Fibroblast of skin of left biceps (primary cell): ENCODE measurements around the gene TRMT1.

ENCODE experiments used
- DNase-seq, 2 experiments: peaks; one replicate each; pipeline ENCODE4 v3.0.0-alpha.2; 2013; ENCODE audit warnings: low read depth in 2 of 2

TRMT1 gene

DNA sequence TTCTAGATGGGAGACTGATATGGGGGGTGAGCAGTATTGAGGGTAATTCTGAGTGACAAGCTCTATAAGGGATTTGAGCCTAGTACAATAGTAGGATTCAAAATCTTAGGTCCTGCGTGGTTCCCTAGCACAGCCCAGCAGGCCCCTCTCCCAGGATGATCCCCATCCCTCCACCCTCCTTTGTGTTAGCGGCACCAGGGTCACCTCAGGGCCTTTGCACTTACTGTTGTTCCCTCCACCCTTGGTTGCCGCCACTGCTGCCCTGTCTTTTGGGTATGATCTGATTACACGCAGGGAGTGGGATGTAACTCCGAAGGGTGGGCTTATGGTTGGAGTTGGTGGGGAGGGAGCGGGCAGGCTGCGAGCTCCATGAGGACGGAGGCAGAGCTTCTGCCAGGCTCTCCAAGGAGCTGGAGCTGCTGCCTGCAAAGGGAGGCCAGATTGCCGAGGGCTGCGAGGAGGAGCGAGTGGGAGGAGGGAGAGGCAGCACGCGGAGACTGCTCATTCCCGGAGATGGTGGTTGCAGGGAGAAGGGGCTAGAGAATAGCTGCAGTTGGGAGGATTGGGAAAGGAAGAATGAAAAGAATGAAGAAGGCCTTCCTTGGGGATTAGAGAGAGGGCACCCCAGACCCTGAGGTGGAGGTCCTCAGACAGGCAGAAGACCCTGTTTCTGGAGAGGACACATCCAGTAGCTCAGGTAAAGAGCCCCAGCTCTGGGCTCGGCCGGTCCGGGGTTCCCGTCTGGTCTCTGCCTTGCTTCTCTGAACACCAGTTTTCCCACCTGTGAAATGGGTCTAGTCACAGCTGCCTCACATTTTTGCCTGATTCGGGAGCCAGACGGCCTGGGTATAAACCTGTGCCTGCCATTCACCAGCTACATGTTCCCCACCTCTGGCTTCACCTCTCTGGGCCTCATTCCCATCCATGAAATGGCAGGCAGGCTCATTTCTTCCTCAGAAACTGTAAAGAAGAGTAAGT, 6.7 kb upstream of the TRMT1 start:
- no peak for DNase-seq

DNA sequence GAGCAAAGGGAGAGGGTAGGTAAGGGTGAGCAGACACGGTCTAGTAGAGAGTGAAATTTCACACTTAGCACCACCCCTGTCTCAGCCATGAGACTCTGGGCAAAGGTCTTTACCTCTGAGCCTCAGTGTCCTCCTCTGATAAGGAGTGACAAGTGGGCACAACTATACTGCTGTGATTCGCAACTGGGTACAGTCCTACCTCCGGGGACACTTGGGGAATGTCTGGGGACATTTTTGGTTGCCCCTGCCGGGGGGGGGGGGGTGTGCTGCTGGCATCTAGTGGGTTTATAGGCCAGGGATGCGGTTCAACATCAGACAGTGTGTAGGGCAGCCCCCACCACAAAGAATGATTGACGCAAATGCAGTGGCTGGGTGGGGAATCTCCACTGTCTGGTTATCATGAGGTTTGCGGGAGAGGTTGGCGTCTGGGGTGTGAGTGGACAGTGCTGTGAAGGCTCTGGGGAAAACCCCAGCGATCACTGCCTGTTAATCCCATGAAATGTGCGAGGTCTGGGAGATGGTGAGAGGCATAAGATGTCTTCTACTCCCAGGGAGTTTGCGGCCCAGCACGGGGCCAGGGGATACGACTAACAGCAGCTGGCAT, 5.8 kb upstream of the TRMT1 start:
- no peak for DNase-seq

DNA sequence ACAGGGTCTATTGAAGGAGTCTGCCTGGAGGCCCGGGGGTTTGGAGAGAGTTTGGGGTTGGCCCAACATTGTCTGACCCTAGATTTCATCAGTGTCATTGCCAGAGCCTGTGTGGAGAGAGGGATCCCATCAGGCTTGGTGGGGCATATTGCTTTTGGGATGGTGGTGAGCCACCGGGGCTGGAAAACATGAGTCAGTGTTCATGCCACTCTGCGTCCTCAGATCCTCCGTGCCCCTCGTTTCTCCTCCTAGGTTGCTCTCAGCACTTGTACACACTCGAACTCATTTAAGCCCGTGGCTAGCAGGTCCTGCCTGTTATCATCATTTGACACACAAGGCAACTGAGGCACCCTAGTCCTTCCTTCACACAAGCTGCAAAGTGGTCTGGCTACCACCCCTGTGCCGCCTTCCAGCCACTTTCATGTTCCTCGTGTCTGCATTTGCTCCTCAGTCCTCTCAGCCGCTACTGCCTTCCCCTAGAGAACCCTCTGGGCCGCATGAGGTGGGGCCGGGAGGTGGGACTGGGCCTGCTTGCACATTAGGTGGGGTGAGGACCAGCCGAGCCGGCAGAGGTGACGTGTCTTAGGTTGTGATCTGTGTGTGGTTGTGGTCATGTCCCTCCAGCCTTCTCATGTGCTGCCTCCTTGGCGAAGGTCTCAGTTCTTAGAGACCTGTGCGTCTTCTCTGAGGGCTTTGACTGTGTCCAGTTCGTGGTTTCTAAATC, 5.2 kb upstream of the TRMT1 start:
- DNase-seq: no peak

DNA sequence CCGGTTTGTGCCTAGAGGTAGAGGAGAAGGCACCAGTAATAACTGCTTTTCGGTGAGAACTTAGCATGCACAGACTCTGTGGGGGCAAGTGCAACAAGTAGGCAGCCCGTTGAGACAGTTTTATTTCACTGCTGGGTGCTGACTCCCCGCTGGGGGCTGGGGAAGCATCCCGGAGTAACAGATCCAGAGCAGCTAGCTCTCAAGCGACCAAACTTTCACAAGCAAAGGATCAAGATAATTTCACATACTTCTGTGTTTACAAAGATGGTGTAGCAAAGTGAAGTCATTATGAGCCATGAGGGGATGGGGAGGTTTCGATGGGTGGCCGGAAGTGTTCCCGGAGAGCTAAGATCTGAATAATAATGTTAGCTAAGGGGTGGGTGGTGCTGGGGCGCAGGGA, 4.3 kb upstream of the TRMT1 start:
- no peak for DNase-seq

DNA sequence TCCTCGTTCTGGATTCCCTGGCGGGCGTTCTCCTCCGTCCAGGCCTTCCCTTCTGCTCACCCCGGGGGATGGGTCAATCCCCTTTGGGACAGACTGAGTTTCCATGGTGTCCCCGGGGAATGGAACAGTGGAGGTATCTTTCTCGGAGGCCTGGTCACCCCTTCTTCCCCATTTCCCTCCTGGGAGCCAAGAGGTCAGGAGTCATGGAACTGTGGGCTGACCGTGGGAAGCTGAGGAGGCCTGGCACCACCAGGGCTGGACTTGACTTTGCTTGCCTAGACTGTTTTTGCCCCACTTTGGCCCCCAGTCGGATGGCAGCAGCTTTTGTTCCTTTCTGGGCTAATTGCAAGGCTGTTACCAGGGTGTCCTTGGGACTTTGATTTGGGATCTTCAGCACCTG, 3.5 kb upstream of the TRMT1 start:
- no peak for DNase-seq

DNA sequence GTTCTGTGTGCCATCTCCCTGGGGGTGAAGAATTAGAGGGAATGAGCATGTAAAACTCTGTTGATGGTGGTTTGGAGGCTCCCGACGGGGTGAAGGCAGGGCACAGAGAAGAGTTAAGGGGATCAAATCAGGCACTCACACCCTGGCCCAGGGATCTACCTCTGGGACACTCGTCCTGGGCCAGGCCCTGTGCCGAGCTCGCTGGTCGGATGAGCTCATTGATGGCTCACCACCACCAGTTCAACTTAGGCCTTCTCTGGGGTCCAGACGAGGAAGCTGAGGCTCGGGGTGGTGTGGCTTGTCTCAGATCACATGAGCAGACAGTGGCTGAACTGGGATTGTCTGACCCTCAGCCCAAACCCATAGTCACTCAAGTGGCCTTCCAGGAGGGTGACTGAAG, 3.1 kb upstream of the TRMT1 start:
- no peak for DNase-seq

DNA sequence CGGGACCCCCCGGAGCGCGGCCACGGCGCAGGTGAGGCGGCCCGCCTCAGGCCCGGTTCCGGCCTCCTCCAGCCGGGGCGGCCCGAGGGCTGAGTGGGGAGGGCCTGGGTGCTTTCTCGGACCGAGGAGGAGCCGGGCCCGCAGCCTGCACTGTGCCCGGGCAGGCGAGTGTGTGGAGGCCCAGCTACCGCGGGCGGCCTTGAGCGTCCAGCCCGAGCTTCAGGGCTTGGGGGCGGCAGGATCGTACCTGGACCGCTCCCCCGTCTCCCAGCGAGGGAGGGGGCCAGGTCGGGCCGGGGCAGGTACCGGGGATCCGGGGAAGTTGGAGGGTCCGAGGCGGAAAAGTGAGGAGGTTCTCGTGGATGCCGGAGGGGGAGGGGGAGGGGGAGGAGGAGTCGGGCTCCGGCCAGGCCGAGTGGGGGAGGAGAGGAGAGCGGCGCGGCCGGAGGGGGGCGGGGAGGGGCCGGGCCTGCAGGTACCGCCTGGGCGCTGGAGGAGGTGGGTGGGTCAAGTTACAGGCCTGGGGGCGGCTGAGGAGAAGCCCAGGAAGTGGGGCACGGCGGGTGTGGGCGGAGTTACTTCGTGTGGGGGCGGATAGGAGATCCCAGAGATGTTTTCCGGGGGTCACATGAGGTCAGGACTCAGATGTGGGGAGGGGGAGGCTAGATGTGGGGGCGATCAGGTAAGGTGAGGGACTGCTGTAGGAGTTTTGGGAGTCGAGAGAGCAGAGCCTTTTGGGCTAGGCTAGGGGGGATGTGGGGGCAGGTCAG, 2.1 kb upstream of the TRMT1 start:
- no peak for DNase-seq

DNA sequence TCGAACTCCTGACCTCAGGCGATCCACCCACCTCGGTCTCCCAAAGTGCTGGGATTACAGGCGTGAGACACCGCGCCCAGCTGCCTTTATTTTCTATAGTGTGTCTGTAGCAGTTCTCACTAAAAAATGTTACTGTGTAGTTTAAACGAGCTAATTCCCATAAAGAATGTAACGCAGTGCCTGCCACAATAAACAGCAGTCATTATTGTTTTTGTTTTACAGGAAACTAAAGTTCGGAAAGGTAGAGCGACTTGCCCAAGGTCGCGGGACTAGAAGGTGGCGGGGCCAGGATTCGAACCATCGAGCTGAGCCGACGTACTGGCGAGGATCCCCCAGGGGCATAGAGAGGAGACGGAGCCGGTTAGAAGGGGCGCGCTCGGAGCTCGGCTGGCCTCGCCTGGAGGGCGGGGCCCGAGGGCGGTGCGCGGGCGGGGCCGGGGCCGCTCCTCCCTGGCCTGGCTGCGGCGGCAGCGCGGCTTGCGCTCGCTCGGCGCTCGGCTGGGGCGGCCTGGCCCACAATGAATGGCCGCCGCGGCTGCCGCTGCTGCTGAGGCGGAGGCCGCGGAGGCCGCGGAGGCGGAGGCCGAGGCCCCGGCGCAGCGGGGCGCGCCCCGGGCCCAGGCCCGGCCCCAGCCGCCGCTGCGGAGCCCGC, 1.4 kb upstream of the TRMT1 start, which contains the start of gene NACC1:
Gene NACC1 (plus strand): TSS at position 493 of the 652 bp plus-strand sequence. CDS start 16,944 bp downstream, outside the sequence.
- peak; percentile 68 for DNase-seq

DNA sequence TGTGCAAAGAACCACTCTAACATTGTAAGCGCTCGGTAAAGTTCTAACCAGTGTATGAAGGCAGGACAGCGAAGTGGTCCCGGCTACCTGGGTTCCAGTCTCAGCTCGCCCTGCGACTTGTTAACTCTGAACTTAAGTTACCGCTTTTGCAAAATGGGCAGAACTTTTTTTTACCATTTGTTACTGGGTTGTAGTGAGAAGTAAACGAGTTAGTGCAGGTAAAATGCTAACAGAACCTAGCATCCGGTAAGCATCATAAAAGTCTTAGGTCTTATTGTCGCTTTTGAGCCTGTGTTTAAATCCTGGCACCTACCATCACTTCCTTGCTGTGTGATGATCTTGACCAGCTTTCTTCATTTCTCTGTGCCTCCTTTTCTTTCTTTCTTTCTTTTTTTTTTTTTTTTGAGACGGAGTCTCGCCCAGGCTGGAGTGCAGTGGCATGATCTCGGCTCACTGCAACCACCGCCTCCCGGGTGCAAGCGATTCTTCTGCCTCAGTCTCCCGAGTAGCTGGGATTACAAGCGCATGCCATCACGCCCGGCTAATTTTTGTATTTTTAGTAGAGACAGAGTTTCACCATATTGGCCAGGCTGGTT, 734 bp upstream of the TRMT1 start:
- DNase-seq: no peak

DNA sequence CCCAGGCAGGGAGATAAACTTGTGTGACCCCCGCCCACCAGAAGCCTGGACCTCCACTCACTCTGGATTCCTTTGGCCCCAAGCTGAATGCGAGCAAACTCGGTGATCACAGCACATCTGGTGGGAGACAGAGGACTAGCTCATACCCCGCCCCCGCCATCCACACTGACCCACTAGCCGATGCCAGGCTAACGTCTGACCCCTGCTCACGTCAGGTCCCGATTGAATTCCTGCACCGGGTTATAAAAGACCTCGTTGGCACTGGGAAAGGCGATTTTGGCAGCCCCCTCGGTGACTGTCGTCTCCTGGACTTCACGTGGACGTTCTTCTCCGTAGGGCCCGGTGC, 631 bp downstream of the TRMT1 start:
- DNase-seq: no peak

DNA sequence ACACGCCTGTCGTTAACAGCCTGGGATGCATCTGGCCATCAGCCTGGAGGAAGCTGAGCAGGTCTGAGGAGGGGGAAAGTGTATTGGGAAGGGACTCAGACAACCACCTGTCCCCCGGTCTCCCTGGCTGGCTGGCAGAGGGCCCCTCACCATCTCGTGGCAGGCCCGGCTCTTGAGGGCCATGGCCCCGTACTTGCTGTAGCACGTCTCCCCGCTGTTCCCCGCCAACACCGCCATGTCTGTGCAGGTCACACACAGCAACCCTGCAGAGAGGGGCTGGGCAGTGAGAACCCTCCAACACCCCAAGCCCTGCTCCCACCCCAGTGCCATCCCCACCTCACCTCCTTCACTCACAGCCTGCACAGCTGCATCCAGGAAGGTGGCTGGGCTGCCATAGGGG, 4.0 kb downstream of the TRMT1 start:
- DNase-seq: no peak

DNA sequence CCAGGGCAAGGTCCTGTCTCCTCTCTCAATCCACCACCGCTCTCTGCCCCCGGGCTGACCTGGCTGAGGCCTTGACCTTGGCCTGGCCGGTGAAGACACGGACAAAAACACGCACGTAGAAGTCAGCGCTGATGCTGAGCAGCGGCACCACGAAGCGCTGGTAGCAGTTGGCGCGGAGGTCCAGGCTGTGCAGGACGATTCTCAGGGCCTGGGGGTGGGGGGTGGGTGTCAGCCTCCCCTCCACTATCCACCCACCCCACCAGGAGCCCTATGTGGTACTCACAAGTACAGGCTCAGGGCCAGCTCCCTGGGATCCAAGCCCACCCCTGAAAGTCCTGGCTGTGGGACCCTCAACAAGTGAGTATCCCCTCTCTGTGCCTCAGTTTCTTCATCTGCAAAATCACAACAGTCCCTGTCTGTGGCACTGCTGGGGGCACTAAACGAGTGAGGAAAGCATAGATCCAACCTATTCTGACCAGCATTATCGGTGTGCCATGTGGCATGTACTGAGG, 6.4 kb downstream of the TRMT1 start:
- no peak for DNase-seq

DNA sequence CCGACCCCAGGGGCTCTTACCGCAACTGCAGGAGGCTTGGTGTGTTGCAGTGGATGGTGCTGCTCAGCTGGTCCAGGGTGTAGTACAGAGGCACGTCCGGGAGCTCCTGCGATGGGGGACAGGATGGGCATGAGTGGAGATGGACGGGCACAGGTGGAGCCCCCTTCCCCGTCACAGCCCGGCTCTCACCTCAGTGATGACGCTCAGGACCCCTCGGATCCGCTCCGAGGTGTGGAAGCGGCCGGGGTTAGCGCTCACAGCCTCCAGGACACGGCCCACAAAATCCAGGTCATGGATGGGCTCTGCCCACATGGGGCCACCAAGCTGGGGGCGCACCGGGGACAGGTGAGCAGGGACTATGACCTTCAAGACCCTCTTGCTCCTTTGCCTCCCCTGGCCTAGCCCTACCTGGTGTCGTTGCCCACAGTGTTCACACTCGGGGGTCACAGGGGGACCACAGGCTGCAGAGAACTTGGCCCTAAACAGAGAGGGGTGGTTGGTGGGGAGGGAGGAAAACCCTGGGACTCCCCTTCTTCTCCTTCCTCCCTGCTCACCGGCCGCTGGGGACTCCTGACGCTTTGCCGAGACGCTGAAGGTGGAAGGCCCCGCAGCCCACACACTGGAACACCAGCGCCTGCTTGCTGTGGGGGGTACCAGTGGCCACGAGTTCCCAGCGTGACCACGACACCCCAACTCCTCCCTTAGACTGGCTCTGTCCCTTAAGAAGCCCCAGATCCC, 7.0 kb downstream of the TRMT1 start:
- no peak for DNase-seq

DNA sequence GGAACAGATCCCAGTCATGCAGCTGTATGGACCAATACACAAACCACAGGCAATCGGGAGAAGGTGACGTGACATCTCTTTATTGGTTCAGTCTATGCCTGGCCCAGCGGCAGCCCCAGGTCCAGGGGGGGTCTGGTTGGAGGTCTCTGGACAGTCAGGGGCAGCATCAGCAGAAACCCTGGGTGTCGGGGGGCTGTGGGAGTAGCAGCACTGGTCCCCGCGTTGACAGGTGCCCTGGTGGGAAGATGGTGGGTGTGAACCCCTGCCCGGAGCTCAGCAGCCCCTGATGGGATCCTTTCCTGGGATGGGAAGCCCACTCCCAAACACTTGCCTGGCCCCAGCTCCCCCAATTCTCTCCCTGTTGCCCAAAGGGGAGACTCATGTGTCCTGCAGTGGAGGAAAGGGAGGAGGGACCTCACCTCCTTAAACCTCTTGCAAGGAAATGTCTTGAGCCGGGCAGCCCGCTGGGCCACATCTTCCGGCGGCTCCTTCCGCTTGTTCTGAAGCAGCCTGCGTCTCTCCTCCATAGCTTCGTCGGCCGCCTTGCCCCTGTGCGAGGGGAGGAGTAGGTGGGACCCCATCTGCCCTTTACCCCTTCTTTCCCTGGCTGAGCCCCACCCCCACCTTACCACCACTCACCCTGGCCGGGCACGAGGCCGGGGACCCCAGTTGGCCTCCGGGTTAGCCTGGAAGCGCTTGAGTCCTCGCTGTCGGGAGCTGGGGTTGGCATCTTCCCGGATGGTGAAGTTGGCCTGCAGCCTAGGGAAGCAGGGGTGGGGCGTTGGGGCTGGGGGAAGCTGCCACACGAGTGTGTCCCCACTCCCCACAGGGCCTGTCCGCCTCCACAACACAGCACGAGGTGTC, 11.5 kb downstream of the TRMT1 start:
- DNase-seq: no peak

DNA sequence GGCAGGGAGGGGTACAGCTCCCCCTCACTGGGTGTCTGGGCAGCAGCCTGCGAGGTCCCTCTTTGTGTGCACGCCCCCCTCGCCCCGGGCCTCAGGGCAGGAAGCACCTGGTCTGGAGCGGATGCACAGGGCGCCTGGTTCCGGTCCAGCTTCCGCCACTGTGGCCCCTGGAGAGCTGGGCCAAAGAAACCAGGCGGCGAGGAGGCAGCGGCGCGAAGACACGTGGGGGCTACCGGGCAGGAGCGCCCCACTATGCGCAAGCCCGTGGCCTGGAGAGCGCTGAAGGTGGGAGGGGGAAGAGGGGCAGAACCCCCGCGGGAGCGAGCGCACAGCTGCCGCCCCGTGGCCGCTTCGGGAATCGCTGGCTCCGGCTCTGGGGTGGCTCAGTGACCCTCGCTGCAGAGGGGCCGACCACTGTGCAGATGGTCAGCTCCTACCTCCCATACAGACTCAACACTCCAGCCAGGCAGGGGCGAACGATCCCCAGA, 12.1 kb downstream of the TRMT1 start:
- no peak for DNase-seq

DNA sequence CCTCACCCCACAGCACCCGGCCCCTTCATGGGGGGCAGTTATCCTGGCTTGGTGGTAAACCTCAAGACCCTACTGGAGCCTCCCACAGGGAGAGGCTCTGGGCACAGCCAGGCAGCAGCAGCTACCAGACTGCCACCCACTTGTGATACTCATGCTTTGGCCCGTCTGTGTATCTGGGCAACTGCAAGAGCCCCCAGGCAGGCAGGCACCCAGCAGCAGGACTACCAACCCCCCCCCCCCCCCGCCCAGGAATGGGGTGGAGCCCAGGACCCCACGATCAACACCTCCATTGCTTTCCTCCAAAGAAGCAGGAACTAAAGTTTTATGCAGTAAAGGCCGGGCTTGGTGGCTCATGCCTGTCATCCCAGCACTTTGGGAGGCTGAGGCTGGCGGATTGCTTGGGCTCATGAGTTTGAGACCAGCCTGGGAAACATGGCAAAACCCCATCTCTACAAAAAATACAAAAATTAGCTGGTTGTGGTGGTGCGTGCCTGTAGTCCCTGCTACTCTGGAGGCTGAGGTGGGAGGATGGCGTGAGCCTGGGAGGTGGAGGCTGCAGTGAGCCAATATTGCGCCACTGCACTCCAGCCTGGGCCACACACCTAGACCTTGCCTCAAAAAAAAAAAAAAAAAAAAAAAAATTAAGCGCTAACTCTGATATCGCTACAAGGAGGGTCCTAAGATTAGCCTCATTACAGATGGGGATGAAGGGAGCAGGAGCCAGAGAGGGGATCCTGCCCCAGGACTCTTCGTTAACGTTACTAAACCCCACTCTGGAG, 12.8 kb downstream of the TRMT1 start:
- no peak for DNase-seq

DNA sequence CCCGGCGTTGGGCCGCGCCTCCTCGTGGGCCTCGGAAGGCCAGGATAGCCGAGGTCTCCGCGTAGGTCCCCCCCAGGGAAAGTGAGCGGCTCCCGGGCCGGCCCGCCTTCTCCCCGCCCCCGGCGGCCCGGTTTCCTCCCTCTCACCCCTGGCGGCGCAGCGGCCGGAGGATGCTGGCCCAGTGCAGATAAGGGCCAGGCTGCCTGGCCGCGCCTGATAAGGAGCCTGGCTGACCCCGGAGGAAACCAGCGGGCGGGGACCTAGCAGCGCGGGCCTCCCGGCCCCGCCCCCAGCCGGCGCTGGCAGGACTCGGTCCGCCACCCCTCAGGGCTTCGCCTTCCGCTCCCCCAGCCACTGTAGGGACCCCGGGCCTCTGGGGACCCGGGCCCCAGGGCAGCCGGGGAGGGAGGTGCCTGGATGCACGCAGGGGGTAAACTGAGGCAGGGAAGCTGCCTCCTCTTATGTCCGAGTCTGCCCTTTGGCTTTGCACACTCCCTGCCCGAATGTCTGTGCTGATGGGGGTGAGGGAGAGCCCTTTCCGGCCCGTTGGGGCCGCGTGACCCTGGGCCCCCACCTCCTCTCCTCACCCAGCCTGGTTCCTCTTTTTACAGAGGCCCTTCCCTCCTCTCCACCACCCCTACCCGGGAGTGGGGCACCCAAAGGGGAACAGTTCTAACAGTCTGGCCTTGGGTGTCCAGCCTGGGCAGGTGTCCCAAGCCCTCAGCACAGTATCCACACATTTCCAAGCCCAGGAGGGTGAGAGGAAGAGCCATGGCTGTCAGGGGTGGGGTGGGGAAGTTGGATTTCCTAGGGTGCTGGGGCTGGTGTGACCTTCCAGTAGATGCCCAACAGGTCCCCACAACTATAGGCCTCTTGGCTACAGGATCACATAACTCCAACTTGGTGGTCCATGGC, 13.6 kb downstream of the TRMT1 start, which contains the start of gene LYL1:
Gene LYL1 (minus strand): TSS at position 193 of the 915 bp plus-strand sequence. CDS start 1,687 bp downstream, outside the sequence.
- no peak for DNase-seq
